ENCODE data around the gene DDX3X.

The DDX3X gene

DNA sequence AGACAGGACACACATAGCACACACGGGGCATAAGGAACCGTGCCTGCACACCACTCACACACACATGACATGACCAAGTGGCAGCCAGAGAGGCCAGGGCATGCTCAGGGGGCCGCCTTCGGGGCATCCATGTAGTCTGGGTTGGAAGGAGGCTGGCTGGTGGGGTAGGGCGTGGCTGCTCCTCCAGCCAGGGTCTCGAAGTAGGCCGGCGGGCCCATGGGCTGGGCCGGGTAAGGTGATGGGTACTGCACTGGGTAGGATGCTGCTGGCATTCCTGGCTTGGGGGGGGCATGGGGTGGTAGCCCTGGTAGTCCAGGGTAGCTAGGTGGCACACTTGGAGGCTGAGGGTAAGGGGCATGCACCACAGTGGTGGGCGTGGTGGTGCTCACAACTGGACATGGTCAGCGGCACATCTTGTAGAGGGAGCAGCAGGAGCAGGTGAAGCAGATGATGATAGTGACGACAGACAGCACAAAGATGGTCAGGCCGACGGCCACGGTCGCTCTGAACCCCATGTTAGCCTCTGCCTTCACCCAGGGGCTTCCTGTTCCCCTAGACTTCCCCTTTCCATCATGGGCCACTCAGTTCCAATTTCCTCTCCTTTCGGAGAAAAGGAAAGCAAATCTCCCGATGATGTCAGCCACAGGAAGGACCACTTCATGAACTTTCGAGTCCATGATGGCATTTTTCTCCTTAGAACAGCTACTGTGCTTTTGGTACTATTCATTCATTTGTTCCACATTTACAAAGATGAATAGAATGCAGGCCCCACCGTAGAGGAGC is 10.9 kb upstream of the DDX3X start:
- TF ChIP-seq TRIM28 (IDR thresholded peaks at IDR 0.05; ENCODE audit: borderline replicate concordance, low read length) (no peak), ZNF837 (tag by site-specific recombination; IDR thresholded peaks at IDR 0.05) (no peak), MZF1 (tag by site-specific recombination; IDR thresholded peaks at IDR 0.05; ENCODE audit: borderline replicate concordance) (no peak), ZFHX2 (tag by site-specific recombination; conservative IDR thresholded peaks at IDR 0.05) (no peak), ZBTB7A (tag by site-specific recombination; IDR thresholded peaks at IDR 0.05; ENCODE audit: low read depth) (no peak), ZNF16 (tag by site-specific recombination; IDR thresholded peaks at IDR 0.05; ENCODE audit: low read depth) (no peak), ZNF426 (tag by site-specific recombination; IDR thresholded peaks at IDR 0.05) (no peak), ZBTB21 (tag by site-specific recombination; IDR thresholded peaks at IDR 0.05) (no peak), WT1 (tag by site-specific recombination; IDR thresholded peaks at IDR 0.05) (no peak), ZNF138 (tag by site-specific recombination; IDR thresholded peaks at IDR 0.05; ENCODE audit: borderline replicate concordance) (no peak), ZNF239 (tag by site-specific recombination; IDR thresholded peaks at IDR 0.05) (no peak), ZNF501 (tag by site-specific recombination; IDR thresholded peaks at IDR 0.05) (no peak), ZNF121 (tag by site-specific recombination; IDR thresholded peaks at IDR 0.05) (no peak)
- TF ChIP-seq, protein P1, sequence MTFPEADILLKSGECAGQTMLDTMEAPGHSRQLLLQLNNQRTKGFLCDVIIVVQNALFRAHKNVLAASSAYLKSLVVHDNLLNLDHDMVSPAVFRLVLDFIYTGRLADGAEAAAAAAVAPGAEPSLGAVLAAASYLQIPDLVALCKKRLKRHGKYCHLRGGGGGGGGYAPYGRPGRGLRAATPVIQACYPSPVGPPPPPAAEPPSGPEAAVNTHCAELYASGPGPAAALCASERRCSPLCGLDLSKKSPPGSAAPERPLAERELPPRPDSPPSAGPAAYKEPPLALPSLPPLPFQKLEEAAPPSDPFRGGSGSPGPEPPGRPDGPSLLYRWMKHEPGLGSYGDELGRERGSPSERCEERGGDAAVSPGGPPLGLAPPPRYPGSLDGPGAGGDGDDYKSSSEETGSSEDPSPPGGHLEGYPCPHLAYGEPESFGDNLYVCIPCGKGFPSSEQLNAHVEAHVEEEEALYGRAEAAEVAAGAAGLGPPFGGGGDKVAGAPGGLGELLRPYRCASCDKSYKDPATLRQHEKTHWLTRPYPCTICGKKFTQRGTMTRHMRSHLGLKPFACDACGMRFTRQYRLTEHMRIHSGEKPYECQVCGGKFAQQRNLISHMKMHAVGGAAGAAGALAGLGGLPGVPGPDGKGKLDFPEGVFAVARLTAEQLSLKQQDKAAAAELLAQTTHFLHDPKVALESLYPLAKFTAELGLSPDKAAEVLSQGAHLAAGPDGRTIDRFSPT (tag by site-specific recombination; IDR thresholded peaks at IDR 0.05), result no peak
- TF ChIP-seq, protein P2, sequence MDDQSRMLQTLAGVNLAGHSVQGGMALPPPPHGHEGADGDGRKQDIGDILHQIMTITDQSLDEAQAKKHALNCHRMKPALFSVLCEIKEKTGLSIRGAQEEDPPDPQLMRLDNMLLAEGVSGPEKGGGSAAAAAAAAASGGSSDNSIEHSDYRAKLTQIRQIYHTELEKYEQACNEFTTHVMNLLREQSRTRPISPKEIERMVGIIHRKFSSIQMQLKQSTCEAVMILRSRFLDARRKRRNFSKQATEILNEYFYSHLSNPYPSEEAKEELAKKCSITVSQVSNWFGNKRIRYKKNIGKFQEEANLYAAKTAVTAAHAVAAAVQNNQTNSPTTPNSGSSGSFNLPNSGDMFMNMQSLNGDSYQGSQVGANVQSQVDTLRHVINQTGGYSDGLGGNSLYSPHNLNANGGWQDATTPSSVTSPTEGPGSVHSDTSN (CRISPR knock-in tag; IDR thresholded peaks at IDR 0.05), result no peak
- TF ChIP-seq, protein P3, sequence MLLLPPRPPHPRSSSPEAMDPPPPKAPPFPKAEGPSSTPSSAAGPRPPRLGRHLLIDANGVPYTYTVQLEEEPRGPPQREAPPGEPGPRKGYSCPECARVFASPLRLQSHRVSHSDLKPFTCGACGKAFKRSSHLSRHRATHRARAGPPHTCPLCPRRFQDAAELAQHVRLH (tag by site-specific recombination; IDR thresholded peaks at IDR 0.05), result no peak

DNA sequence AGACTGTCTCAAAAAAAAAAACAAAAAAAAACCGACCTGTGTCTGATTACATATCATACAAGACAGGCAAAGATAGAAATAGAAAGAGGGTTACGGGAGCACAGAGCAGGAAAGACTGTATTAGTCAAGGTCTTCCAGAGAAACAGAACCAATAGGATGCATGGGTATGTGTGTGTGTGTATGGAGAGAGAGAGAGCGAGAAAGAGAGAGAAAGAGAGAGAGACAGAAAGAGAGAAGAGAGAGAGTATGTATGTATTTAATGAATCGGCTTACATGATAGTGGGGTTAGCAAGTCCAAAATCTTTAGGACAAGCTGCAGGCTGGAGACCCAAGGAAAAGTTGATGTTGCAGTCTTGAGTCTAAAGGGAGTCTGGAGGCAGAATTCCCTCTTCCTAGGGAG is 7.5 kb upstream of the DDX3X start:
- Histone ChIP-seq H3K4me3 (ENCODE audit: low read depth, low read length) (no peak overlapping the region), H3K27ac (ENCODE audit: extremely low read depth, low read depth, low read length) (no peak overlapping the region), H3K4me1 (ENCODE audit: control insufficient read depth, insufficient read depth, low read length) (peaks cover 3% of the 10 kb centered on the region; the same call in 1 of the 2 replicates), H3K9me3 (ENCODE audit: control insufficient read depth, insufficient read depth, low read depth, low read length) (no peaks in the 10 kb centered on the region), H3K36me3 (ENCODE audit: control insufficient read depth in 2 of 2, insufficient read depth in 1 of 2, low read length in 2 of 2) (no peaks in the 10 kb centered on the region; a peak in 1 of 3 replicates)
- POLR2A ChIA-PET, result no interaction called here
- CTCF ChIA-PET, result no interaction called here
- TF ChIP-seq ZNF426 (tag by site-specific recombination; IDR thresholded peaks at IDR 0.05), result no peak
- TF ChIP-seq MEIS1 (CRISPR knock-in tag; IDR thresholded peaks at IDR 0.05; ENCODE audit: borderline replicate concordance), result no peak
- TF ChIP-seq ZNF596 (tag by site-specific recombination; IDR thresholded peaks at IDR 0.05), result peak; percentile 95

More for the DNA sequence above, 10.9 kb upstream of the DDX3X start:
- Histone ChIP-seq H3K36me3 (ENCODE audit: control insufficient read depth in 2 of 2, insufficient read depth in 1 of 2, low read length in 2 of 2) (no peaks in the 10 kb centered on the region; a peak in 1 of 3 replicates), H3K9me3 (ENCODE audit: control insufficient read depth, insufficient read depth, low read depth, low read length) (no peaks in the 10 kb centered on the region), H3K4me1 (ENCODE audit: control insufficient read depth, insufficient read depth, low read length) (no peaks in the 10 kb centered on the region), H3K27ac (ENCODE audit: extremely low read depth, low read depth, low read length) (no peak overlapping the region), H3K4me3 (ENCODE audit: low read depth, low read length) (no peak overlapping the region)
- ChIA-PET POLR2A (no interaction called here), CTCF (no interaction called here)

DNA sequence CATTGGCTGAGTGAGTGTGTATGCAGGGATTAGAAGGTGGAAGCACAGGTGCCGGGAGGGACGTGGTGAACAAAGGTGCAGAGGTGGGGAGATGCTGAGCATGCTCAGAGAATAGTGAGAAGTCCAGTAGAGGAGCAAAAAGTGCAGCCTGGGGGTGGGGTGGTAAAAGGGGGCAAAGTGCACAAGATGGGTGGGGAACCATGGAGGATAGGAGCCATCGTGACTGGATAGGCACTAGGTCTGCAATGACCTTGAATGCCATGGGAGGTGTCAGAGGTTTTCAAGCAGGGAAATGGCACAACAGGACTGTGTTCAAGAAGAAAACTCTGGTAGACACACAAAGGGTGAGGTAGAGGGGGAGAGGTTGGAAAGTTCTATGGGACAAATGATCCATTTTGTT is 6.6 kb upstream of the DDX3X start:
- ChIA-PET CTCF (no interaction called here), POLR2A (no interaction called here)
- H3K9me3 ChIP-seq (ENCODE audit: control insufficient read depth, insufficient read depth, low read depth, low read length), result no peaks in the 10 kb centered on the region
- TF ChIP-seq GFI1B (tag by site-specific recombination; IDR thresholded peaks at IDR 0.05) (no peak), YY2 (tag by site-specific recombination; IDR thresholded peaks at IDR 0.05) (no peak)
- no peak overlapping the region for H3K27ac ChIP-seq (ENCODE audit: extremely low read depth, low read depth, low read length)
- H3K36me3 ChIP-seq (ENCODE audit: control insufficient read depth in 2 of 2, insufficient read depth in 1 of 2, low read length in 2 of 2), result no peaks in the 10 kb centered on the region; a peak in 1 of 3 replicates
- H3K4me3 ChIP-seq (ENCODE audit: low read depth, low read length), result no peak overlapping the region
- peaks cover 3% of the 10 kb centered on the region for H3K4me1 ChIP-seq (ENCODE audit: control insufficient read depth, insufficient read depth, low read length)

Data from HEK293 (cell line).